ENCODE results near the gene ZNF287.

DNA sequence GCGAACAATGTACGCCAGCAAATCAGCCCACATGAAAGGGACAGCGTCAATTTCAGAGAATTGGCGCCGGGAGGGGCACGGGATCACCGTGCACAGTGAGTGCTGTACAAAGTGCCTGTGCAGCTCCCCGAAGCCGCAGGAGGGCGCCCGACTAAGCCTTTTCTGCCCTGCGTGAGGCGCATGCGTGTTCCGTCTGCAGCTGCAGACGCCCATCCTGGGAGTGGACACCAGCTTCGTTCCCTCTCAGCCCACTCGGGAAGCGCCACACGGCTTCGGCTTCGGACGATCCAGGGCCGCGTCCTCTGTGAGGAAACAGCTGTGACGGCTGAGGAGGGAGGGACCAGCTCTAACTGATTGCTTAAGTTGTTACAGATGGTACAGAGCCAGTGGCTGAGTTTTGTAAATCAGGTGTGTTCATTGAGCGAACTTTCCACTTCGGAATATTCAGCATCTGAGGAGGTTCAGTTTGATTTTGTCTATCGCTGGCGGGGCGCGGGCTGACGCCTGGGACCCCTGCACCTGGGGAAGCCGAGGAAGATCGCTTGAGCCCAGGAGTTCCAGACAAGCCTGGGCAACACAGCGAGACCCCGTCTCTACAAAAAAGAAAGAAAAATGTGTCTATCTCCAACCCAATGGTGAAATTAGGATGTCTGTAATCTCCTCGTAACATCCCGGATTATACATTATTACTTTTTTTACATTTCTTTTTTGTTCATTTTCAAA is 15.4 kb upstream of the ZNF287 start:
- peak; percentile 48 to 85 (median 76) for TF ChIP-seq CTCF (IDR thresholded peaks at IDR 0.05)
- no peak for TF ChIP-seq POLR2A (IDR thresholded peaks at IDR 0.05)

Measured in Peyer's patch (tissue), 4 donors.